Transverse colon (tissue), 4 donors: ENCODE data around the gene ZMYND19. TPM values are rescaled to one million over a fixed set of nuclear protein-coding genes. Genes with fewer than 3 reads are reported as not detected.
A peak's percentile ranks its signal among the peaks of the same experiment; 100 is the strongest.

Experiments used
- DNase-seq: peaks from one replicate; pipeline ENCODE4 v3.0.0-alpha.2; 2019
- H3K27ac ChIP-seq, 4 donors: fragments of 200-600 bp; sonication (generic); 2 replicates each; pipeline ENCODE4 v1.5.1; 2016 to 2018; ENCODE audit warnings: inconsistent platforms in 4 of 4
- H3K27me3 ChIP-seq: fragments of 200-600 bp; sonication (generic); 2 replicates; pipeline ENCODE4 v1.5.1; 2017; ENCODE audit warnings: inconsistent platforms
- H3K36me3 ChIP-seq, 4 donors: fragments of 200-600 bp; sonication (generic); 2 replicates each; pipeline ENCODE4 v1.5.1; 2017 to 2019; ENCODE audit warnings: inconsistent platforms in 4 of 4
- H3K4me1 ChIP-seq, 4 donors: fragments of 200-600 bp; sonication (generic); 2 replicates each; pipeline ENCODE4 v1.5.1; 2017 to 2020; ENCODE audit warnings: inconsistent platforms in 4 of 4
- H3K4me3 ChIP-seq, 4 donors: fragments of 200-600 bp; sonication (generic); 1 replicate in 1 of 4; 2 replicates in 3 of 4; pipeline versions ENCODE4 v1.5.1 to v1.6.1; 2017 to 2019; ENCODE audit warnings: inconsistent platforms in 4 of 4
- H3K9me3 ChIP-seq, 2 donors: fragments of 200-600 bp; sonication (generic); 2 replicates each; pipeline ENCODE4 v1.5.1; 2017 to 2019; ENCODE audit warnings: inconsistent platforms in 2 of 2
- CTCF ChIP-seq, 5 experiments: fragments of 200-600 bp in 3 of 5; fragments of 450-650 bp in 2 of 5; sonication (generic) in 3 of 5; IDR thresholded peaks; 1 replicate in 2 of 5; 2 replicates in 3 of 5; pipeline ENCODE4 v1.5.1; 2016 to 2017; ENCODE audit warnings: antibody characterized with exemption in 5 of 5, inconsistent platforms in 3 of 5, mild to moderate bottlenecking in 2 of 5, moderate library complexity in 1 of 5
- EP300 ChIP-seq: sonication (generic); formaldehyde crosslinking; IDR thresholded peaks from one replicate; pipeline ENCODE4 v1.6.1; 2017; ENCODE audit warnings: antibody characterized with exemption, low read depth
- POLR2A ChIP-seq: fragments of 450-650 bp; IDR thresholded peaks from one replicate; pipeline ENCODE4 v1.6.1; 2016; ENCODE audit warnings: antibody characterized with exemption, mild to moderate bottlenecking, moderate library complexity
- POLR2AphosphoS5 ChIP-seq, 3 donors: sonication (generic); formaldehyde crosslinking; IDR thresholded peaks; one replicate each; pipeline ENCODE4 v1.6.1; 2016; ENCODE audit warnings: antibody characterized with exemption in 3 of 3
- WGBS, 2 donors: methylation state at CpG; one replicate each; pipeline ENCODE4 v1.1.5; 2018; ENCODE audit warnings: low coverage in 1 of 2; 5-methylcytosine and 5-hydroxymethylcytosine counted together
- in situ Hi-C, 4 donors: fragments of 200-750 bp; cut with MboI; loops; one replicate each; pipeline versions ENCODE4 v1.15.0 to v1.15.1; 2017; ENCODE audit warnings: low sequenced_read_pairs in 3 of 4, low pct_ligation_motif_present in 1 of 4, low pct_unique_long_range_greater_than_20kb in 1 of 4
- intact Hi-C: fragments of 100-400 bp; cut with DNase I; formaldehyde crosslinking; loops from one replicate; pipeline ENCODE4 v1.15.1; 2023; ENCODE audit warnings: low total_unique reads
- total RNA-seq, 4 donors: library from RNA; depleted of rRNA; stranded (reverse); fragments of >200 nt; gene quantifications; one replicate each; pipeline ENCODE4 v1.1.0, GENCODE V29; 2016

ZMYND19 gene
- total RNA-seq, 4 donors from 2014 or later = 6.7 to 11.5 (median 9.8) TPM

GRCh38 chr9:137613738-137614523 lies 23.6 kb upstream of the ZMYND19 start:
- WGBS, 2 donors = 88% methylated on average over 21 of the region's 27 CpGs; no CpG with 5 or more reads in 1 of the 2 donors
- Histone ChIP-seq H3K27ac (peak overlapping the region in 3 of 4 donors; percentile 88 to 92 (median 92)), H3K27me3 (no peaks in the 10 kb centered on the region), H3K36me3 (peaks cover 0 to 6% (median 0%) of the 10 kb centered on the region in 4 donors), H3K4me1 (peaks cover 27 to 41% (median 35%) of the 10 kb centered on the region in 4 donors), H3K9me3 (no peaks in the 10 kb centered on the region), H3K4me3 (no peak overlapping the region)
- TF ChIP-seq EP300 (no peak), CTCF (IDR thresholded peaks at IDR 0.05) (no peak), POLR2AphosphoS5 (IDR thresholded peaks at IDR 0.05) (no peak), POLR2A (no peak)
- DNase-seq = no peak
- intact Hi-C loops (no loop called here), in situ Hi-C loops (no loop called here)

GRCh38 chr9:137613259-137613658 lies 22.9 kb upstream of the ZMYND19 start:
- H3K27ac ChIP-seq = peak overlapping the region; percentile 88 to 92 (median 92)
- H3K36me3 ChIP-seq = peaks cover 0 to 6% (median 0%) of the 10 kb centered on the region in 4 donors
- DNase-seq = no peak
- no peaks in the 10 kb centered on the region for H3K9me3 ChIP-seq
- H3K4me3 ChIP-seq = no peak overlapping the region
- intact Hi-C loops = no loop called here
- no peaks in the 10 kb centered on the region for H3K27me3 ChIP-seq
- in situ Hi-C loops = no loop called here
- peaks cover 27 to 41% (median 35%) of the 10 kb centered on the region in 4 donors for H3K4me1 ChIP-seq
- no peak for TF ChIP-seq POLR2AphosphoS5 (IDR thresholded peaks at IDR 0.05)
- TF ChIP-seq CTCF (IDR thresholded peaks at IDR 0.05) = no peak
- no peak for TF ChIP-seq EP300
- no peak for TF ChIP-seq POLR2A
- 82% methylated on average over 5 of the region's 5 CpGs; no CpG with 5 or more reads in 1 of the 2 donors for WGBS, 2 donors

- in situ Hi-C loops (no loop called here), intact Hi-C loops (no loop called here)
- Histone ChIP-seq H3K9me3 (no peaks in the 10 kb centered on the region), H3K27me3 (no peaks in the 10 kb centered on the region), H3K4me3 (no peak overlapping the region), H3K4me1 (peaks cover 29 to 42% (median 35%) of the 10 kb centered on the region in 4 donors), H3K36me3 (peaks cover 0 to 6% (median 0%) of the 10 kb centered on the region in 4 donors), H3K27ac (peak overlapping the region; percentile 88 to 92 (median 92))
- DNase-seq = no peak
- WGBS, 2 donors = 66% methylated on average over 8 of the region's 8 CpGs; no CpG with 5 or more reads in 1 of the 2 donors
- TF ChIP-seq POLR2A (no peak), EP300 (no peak), POLR2AphosphoS5 (IDR thresholded peaks at IDR 0.05) (no peak), CTCF (IDR thresholded peaks at IDR 0.05) (no peak)
These were observed 22.4 kb upstream of the ZMYND19 start for GRCh38 chr9:137612741-137613142.

- WGBS, 2 donors = 32 to 36% methylated on average over 3 to 21 of the region's 21 CpGs
- Histone ChIP-seq H3K4me1 (peaks cover 27 to 43% (median 36%) of the 10 kb centered on the region in 4 donors), H3K36me3 (peaks cover 0 to 6% (median 0%) of the 10 kb centered on the region in 4 donors), H3K27me3 (no peaks in the 10 kb centered on the region), H3K4me3 (no peak overlapping the region), H3K27ac (peak overlapping the region; percentile 88 to 92 (median 92)), H3K9me3 (no peaks in the 10 kb centered on the region)
- peak; percentile 94 for DNase-seq
- TF ChIP-seq POLR2AphosphoS5 (IDR thresholded peaks at IDR 0.05) = peak; percentile 24 to 91 (median 90)
- peak; percentile 91 for TF ChIP-seq EP300
- TF ChIP-seq POLR2A = peak; percentile 89
- no peak for TF ChIP-seq CTCF (IDR thresholded peaks at IDR 0.05)
- in situ Hi-C loops (no loop called here), intact Hi-C loops (no loop called here)
These were observed 21.6 kb upstream of the ZMYND19 start for GRCh38 chr9:137611623-137612609.
